ENCODE measurements around the gene CDC42EP2.

The CDC42EP2 gene

GRCh38 chr11:65317025-65317786 lies 2.5 kb downstream of the CDC42EP2 start:
- TF ChIP-seq CTCF (IDR thresholded peaks at IDR 0.05; ENCODE audit: low read depth, low read length, poor library complexity, severe bottlenecking) (no peak), EZH2phosphoT487 (IDR thresholded peaks at IDR 0.05; ENCODE audit: borderline replicate concordance, low read length) (no peak)
- Histone ChIP-seq H3K4me2 (ENCODE audit: low read length) (no peak overlapping the region), H3K79me2 (ENCODE audit: control insufficient read depth, low read length) (no peaks in the 10 kb centered on the region), H3K36me3 (ENCODE audit: control insufficient read depth, low read length) (no peaks in the 10 kb centered on the region), H3K9me2 (replicated peaks; ENCODE audit: control insufficient read depth, low read length) (no peaks in the 10 kb centered on the region), H3K27me3 (ENCODE audit: control insufficient read depth, low read length) (peaks cover 14% of the 10 kb centered on the region), H4K20me1 (ENCODE audit: control insufficient read depth, insufficient read depth, low read depth, low read length) (no peaks in the 10 kb centered on the region), H3K9me3 (ENCODE audit: control insufficient read depth, insufficient read depth, low read length) (no peaks in the 10 kb centered on the region), H3K27ac (ENCODE audit: low read depth, low read length) (no peak overlapping the region), H3F3A (ENCODE audit: control insufficient read depth, insufficient read depth) (0 out of 2 replicates have a peak, but pooled peaks cover 6% of the 10 kb centered on the region), H3K4me3 (ENCODE audit: low read length) (no peak overlapping the region), H3K4me1 (ENCODE audit: control insufficient read depth, low read length) (peaks cover 18% of the 10 kb centered on the region)

- no peaks in the 10 kb centered on the region for H3K79me2 ChIP-seq (ENCODE audit: control insufficient read depth, low read length)
- no peak overlapping the region for H3K27ac ChIP-seq (ENCODE audit: low read depth, low read length)
- H3F3A ChIP-seq (ENCODE audit: control insufficient read depth, insufficient read depth), result 0 out of 2 replicates have a peak, but pooled peaks cover 6% of the 10 kb centered on the region
- H3K4me1 ChIP-seq (ENCODE audit: control insufficient read depth, low read length), result peaks cover 11% of the 10 kb centered on the region
- H3K9me2 ChIP-seq (replicated peaks; ENCODE audit: control insufficient read depth, low read length), result no peaks in the 10 kb centered on the region
- no peaks in the 10 kb centered on the region for H3K27me3 ChIP-seq (ENCODE audit: control insufficient read depth, low read length)
- no peak overlapping the region for H3K4me2 ChIP-seq (ENCODE audit: low read length)
- no peaks in the 10 kb centered on the region for H4K20me1 ChIP-seq (ENCODE audit: control insufficient read depth, insufficient read depth, low read depth, low read length)
- H3K9me3 ChIP-seq (ENCODE audit: control insufficient read depth, insufficient read depth, low read length), result no peaks in the 10 kb centered on the region
- no peaks in the 10 kb centered on the region for H3K36me3 ChIP-seq (ENCODE audit: control insufficient read depth, low read length)
- TF ChIP-seq EZH2phosphoT487 (IDR thresholded peaks at IDR 0.05; ENCODE audit: borderline replicate concordance, low read length) (no peak), CTCF (IDR thresholded peaks at IDR 0.05; ENCODE audit: low read depth, low read length, poor library complexity, severe bottlenecking) (no peak)
- no peak overlapping the region for H3K4me3 ChIP-seq (ENCODE audit: low read length)
These were observed 5.9 kb downstream of the CDC42EP2 start for GRCh38 chr11:65320386-65321075.

- H3K9me2 ChIP-seq (replicated peaks; ENCODE audit: control insufficient read depth, low read length), result no peaks in the 10 kb centered on the region
- H3F3A ChIP-seq (ENCODE audit: control insufficient read depth, insufficient read depth), result 0 out of 2 replicates have a peak, but pooled peaks cover 6% of the 10 kb centered on the region
- no peak overlapping the region for H3K27ac ChIP-seq (ENCODE audit: low read depth, low read length)
- no peaks in the 10 kb centered on the region for H3K79me2 ChIP-seq (ENCODE audit: control insufficient read depth, low read length)
- no peak overlapping the region for H3K4me3 ChIP-seq (ENCODE audit: low read length)
- H3K27me3 ChIP-seq (ENCODE audit: control insufficient read depth, low read length), result no peaks in the 10 kb centered on the region
- no peak overlapping the region for H3K4me2 ChIP-seq (ENCODE audit: low read length)
- H3K36me3 ChIP-seq (ENCODE audit: control insufficient read depth, low read length), result no peaks in the 10 kb centered on the region
- peaks cover 7% of the 10 kb centered on the region for H3K4me1 ChIP-seq (ENCODE audit: control insufficient read depth, low read length)
- no peaks in the 10 kb centered on the region for H4K20me1 ChIP-seq (ENCODE audit: control insufficient read depth, insufficient read depth, low read depth, low read length)
- no peaks in the 10 kb centered on the region for H3K9me3 ChIP-seq (ENCODE audit: control insufficient read depth, insufficient read depth, low read length)
- no peak for TF ChIP-seq CTCF (IDR thresholded peaks at IDR 0.05; ENCODE audit: low read depth, low read length, poor library complexity, severe bottlenecking)
- TF ChIP-seq EZH2phosphoT487 (IDR thresholded peaks at IDR 0.05; ENCODE audit: borderline replicate concordance, low read length), result no peak
These were observed 6.4 kb downstream of the CDC42EP2 start for GRCh38 chr11:65321076-65321475.

All from DOHH2 (cell line).